GM19438 (cell line): ENCODE data around the gene FRAS1.

Source experiments
- ATAC-seq: cut with Tn5 transposase; IDR thresholded peaks from one replicate; pipeline ENCODE4 v1.9.1; 2021; ENCODE audit warnings: low read depth; ENCODE audit not compliant: unreplicated experiment

The FRAS1 gene

DNA sequence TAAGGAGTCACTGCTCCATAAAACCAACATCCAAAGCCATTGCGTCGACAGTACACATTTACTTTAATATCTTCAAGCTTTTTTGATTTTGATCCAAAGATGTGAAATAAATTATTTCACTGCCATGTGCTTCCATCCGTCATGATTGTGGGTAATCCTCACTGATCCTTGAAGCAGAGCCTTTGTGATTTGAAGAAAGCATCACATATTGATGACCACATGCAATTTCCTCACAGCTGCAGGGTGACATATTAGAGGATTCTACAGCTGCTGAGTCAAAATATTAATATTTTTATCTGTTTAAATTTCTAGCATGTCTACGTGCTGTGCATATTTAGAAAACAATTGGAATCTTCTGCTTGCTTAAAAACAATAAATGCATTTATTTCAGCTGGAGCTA, 297.7 kb downstream of the FRAS1 start:
- ATAC-seq = no peak

DNA sequence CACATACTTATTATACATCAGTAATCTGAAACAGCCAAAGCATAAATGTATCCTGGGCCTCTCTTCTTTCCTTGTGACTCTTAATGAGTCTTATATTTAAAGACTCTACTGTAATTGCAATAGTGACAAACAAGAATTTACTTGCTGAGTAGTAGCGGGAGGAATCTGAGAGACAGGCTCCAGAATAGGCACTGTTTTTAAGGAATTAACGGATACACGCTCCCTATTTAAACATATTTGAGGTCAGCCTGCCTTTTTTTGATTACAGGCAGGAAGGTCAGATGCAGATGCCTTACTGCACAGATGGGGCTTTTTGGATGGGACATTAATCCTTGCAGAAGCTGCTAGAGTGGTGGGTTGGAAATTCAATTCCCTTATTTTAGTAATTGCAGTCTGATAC, 298.2 kb downstream of the FRAS1 start:
- ATAC-seq = no peak

GRCh38 chr4:78356251-78356786, 299.2 kb downstream of the FRAS1 start:
- no peak for ATAC-seq

DNA sequence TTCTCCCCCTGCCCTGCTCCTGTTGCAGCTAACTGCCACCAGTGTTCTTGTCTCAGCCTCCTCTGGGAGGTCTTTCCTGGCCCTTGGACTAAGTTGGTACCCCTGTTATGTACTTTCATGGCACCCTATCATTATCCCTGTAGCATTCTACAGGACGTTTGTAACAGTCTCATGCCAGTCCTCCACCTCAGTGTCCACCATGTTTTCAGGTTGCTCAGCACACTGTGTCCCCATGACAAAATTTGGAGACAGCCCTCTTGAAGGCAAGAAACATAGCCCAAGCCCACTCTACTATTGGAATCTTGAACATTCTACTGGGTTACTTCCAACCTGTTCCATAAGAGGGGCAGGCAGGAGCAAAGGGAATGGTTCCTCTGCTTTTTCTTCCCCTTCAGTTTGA, 300.0 kb downstream of the FRAS1 start:
- no peak for ATAC-seq

- no peak for ATAC-seq
Observed at GRCh38 chr4:78360466-78360865, 303.3 kb downstream of the FRAS1 start.

- ATAC-seq = no peak
Observed at GRCh38 chr4:78361621-78362120, 304.5 kb downstream of the FRAS1 start.

GRCh38 chr4:78362310-78362709, 305.2 kb downstream of the FRAS1 start:
- no peak for ATAC-seq

- ATAC-seq = no peak
Observed at GRCh38 chr4:78363031-78363570, 306.0 kb downstream of the FRAS1 start.

DNA sequence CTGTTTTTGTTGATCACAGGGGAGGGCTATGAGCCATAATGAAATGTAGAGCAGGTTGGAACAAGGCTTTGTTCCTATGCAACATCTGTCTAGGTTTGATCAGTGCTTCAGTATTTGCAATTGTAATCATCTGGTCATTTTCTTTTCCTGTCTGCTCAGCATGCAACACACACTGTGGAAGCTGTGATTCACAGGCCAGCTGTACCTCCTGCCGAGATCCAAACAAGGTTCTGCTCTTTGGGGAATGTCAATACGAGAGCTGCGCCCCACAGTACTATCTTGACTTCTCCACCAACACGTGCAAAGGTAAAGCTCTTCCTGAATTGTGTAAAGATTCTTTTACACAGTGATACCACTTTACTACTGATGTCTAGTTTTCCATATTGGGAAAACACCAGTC, 312.6 kb downstream of the FRAS1 start:
- ATAC-seq = no peak

DNA sequence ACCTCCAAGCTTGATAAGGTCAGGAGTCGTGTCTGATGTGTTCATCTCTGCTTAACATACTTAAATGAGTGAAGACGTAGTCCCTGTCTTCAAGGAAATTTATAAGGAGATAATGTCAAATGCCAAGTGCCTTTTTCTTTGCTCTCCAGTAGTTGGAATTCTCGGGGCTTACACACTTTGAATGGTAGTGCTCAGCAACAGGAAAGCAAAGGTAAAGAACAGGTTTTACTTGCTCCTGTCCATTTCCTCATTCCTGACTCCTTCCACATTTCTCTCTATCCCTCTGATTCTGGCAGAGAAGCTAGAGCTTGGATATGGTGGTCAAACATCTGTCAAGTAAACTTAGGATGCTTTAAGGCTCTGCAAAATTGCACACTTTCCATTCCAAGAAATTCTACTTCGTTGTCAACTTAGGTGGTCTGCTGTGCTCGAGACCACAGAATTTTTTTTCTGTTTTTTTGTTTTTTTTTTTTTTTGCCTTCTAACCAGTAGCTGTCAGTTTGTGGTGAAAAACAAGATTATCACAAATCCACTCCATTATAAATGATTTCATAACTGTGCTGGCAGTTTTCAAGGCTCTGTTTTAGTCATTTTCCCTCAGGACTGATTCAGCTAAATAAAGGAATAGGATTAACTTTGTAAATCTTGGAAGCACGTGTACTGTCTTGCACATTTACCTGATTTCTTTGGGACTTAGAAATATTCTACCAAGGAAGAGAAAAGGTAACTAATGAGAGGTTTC, 313.7 kb downstream of the FRAS1 start:
- ATAC-seq = no peak

GRCh38 chr4:78372355-78372988, 315.3 kb downstream of the FRAS1 start:
- no peak for ATAC-seq

GRCh38 chr4:78377555-78377954, 320.4 kb downstream of the FRAS1 start:
- ATAC-seq = no peak

DNA sequence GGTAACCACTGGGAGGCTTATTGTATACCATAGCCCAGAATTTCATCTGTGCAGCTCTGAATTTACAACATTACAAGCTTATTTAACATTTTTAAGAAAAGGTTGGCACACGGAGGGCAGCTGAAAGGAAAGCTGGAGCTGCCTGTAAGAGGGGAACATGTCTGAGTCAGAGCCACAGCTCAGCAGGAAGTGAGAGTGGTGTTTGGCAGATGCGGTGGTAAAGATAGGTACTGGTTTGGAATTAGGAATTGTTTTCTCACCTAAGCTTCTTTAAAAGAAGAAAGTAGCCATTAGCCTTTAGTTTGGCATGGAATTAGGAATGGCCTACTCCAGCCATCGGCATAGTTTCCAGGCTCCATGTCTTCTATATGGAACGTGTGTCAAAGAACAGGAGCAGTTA, 321.9 kb downstream of the FRAS1 start:
- no peak for ATAC-seq

- ATAC-seq = no peak
Observed at GRCh38 chr4:78379991-78380729, 323.0 kb downstream of the FRAS1 start.

DNA sequence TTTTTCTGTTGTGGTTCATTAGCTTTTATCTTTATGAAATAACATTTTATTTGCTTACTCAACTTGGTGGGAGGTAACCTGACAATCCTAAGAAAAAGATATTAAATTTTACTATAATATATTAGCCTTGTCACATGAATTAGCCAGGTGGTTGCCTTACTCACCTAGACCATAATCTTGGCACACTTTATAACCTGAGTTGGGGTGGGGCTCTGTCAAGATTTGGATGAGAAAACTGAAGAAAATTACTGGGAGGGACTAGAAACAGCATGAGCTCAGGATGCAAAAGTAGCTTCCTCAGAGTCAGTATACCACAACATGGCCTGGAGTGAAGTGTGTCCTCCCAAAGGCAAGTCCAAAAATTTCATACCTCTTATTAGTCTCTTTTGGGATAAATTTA, 329.6 kb downstream of the FRAS1 start:
- no peak for ATAC-seq

DNA sequence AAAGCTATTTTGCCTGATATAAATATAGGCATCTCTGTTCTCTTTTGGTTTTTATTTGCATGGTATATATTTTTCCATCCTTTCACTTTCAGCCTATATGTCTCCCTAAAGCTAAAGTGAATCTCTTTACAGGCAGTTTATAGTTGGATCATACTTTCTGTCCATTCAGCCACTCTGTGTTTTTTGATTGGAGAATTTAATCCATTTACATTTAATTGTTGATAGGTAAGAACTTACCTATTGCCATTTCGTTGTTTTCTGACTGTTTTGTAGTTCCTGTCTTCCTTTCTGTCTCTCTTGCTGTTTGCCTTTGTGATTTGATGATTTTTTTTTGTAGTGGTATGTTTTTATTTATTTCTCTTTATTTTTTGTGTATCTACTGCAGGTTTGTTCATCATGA, 338.5 kb downstream of the FRAS1 start:
- ATAC-seq = no peak

GRCh38 chr4:78396613-78397291, 339.6 kb downstream of the FRAS1 start:
- ATAC-seq = no peak

- ATAC-seq = no peak
Observed at GRCh38 chr4:78397292-78397630, 340.1 kb downstream of the FRAS1 start.

- no peak for ATAC-seq
Observed at GRCh38 chr4:78409612-78410202, 352.6 kb downstream of the FRAS1 start.

DNA sequence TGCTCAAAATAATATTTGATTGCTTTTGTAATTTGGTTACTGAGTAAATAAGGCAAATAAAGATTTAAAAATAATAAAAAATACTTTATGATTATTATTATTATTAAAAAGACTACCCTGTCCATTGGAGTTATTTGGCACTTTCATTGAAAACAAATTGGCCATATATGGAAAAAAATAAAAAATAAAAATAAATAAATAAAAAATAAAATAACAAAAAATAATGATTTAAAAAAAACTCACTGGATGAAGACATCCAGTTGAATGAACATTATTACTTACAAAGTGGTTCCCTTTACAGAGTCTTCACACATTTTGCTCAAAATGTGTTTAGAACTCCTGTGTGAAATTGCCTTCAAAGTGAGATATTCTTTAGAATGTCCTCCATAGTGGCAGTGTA, 353.1 kb downstream of the FRAS1 start:
- ATAC-seq = no peak
